Cerebellar cortex (tissue), 1 donor: ENCODE measurements around the gene GHR.
"Not testable (repeated sequence)": the region's sequence is repeated elsewhere in the genome, so short reads cannot be mapped to it uniquely, and the experiment has no call there.

Experiments
- DNase-seq: peaks from one replicate; pipeline ENCODE4 v3.0.0-alpha.2; 2015; ENCODE audit warnings: low spot score

The GHR gene

GRCh38 chr5:42645138-42645537 lies 221.9 kb downstream of the GHR start:
- no peak for DNase-seq

GRCh38 chr5:42648036-42648435 lies 224.8 kb downstream of the GHR start:
- no peak for DNase-seq

- DNase-seq, result no peak
These were observed 225.7 kb downstream of the GHR start for GRCh38 chr5:42648915-42649314.

DNA sequence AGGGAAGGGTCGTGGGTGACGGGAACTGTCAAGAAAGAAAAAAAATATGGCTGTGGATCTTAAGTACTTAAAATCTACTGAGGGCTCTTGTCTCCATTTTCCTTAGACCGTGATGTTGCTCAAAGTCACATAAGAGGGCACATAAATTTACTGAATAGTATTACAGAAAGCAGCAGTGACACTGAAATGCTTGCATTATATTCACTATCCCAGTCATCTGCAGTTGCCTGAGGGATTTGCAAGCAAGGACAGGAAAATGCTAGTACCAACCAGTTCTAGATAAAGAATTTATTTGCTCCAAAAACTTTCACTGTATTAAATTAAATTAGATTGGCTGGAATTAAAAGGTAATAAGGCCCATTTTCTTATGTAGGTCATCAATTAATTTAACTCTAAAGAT lies 226.8 kb downstream of the GHR start:
- no peak for DNase-seq

- no peak for DNase-seq
These were observed 230.5 kb downstream of the GHR start for GRCh38 chr5:42653705-42654104.

DNA sequence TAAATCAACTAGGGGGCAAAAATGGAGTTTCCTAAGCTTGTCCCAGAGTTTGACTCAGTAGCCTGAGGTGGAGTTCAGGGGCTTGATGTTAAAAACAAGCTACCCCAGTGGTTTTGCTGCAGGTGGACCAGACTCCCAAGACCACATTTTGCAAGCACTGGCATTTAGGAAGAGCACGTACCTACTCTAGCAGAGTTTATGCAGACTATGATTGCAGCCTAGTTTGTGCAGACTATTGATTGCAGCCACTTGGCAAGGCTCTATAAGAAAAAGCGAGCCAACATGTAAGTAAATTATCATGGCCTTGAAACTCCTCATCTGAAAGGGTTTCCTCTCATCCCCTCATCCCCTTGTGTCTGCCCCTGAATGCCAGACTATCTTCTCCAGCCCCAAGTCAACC lies 231.4 kb downstream of the GHR start:
- DNase-seq, result no peak

DNA sequence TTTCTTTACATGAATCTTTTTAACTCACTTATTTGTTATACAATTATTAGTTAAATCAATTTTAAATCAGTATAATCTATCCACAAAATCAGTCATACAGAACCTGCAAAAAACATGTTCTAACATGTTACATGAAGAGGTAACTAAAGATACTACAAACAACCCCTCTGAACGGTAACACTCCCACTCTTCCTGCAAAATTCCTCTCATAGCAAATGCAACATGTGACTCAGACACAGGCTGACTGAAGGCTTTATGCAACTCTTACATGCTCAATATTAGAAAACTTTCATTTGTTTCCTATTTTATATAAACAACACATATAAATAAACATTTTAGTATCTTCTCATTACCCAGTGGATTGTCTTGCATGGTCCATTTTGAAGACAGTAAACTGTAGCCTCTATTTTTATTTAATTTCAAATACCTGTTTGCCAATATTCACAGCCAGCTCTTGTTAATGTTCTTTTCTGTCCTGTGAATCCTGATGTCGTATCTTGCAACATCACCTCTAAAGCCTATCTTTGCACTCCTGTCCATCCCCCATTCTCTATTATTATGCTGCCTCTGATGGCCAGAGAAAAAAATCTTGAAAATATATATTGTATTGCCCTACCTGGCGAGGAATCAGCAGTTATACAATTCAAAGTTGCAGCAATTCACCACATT lies 232.9 kb downstream of the GHR start:
- DNase-seq, result no peak

GRCh38 chr5:42656651-42657015 lies 233.4 kb downstream of the GHR start:
- no peak for DNase-seq

DNA sequence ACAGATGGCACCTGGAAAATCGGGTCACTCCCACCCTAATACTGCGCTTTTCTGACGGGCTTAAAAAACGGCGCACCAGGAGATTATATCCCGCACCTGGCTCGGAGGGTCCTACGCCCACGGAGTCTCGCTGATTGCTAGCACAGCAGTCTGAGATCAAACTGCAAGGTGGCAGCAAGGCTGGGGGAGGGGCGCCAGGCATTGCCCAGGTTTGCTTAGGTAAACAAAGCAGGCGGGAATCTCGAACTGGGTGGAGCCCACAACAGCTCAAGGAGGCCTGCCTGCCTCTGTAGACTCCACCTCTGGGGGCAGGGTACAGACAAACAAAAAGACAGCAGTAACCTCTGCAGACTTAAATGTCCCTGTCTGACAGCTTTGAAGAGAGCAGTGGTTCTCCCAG lies 236.6 kb downstream of the GHR start:
- not testable (repeated sequence) for DNase-seq

DNA sequence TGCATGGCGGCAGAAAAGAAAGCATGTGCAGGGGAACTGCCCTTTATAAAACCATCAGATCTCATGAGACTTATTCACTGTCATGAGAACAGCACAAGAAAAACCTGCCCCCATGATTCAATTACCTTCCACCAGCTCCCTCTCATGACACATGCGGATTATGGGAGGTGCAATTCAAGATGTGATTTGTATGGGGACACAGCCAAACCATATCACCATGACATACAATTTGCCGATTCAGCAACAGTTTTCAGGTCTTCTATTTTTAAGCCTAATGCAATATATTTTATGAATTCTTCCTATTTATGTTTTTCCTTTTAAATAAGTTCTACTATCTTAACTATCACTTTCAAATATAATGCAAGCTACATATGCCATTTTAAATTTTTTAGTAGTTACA lies 242.6 kb downstream of the GHR start:
- DNase-seq, result no peak

GRCh38 chr5:42666869-42667268 lies 243.6 kb downstream of the GHR start:
- DNase-seq, result no peak

DNA sequence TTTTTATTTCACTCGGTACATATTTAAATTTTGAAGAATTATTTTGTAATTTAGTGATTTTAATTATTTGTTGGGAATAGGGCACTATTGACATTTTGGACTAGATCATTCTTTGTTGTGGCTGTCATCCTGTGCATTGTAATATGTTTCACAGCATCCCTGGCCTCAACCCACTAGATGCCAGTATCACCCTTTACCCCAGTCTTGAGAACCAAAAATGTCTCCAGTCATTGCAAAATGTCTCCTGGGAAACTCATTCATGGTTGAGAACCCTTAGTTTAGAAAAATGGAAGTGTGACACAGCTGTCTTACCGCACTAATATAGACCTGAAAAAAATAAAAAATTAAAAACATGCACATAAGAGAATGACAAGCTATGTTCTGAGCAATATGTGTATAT lies 245.0 kb downstream of the GHR start:
- no peak for DNase-seq

GRCh38 chr5:42672925-42673324 lies 249.7 kb downstream of the GHR start:
- DNase-seq, result no peak

- no peak for DNase-seq
These were observed 252.4 kb downstream of the GHR start for GRCh38 chr5:42675602-42676001.

GRCh38 chr5:42676362-42676761 lies 253.1 kb downstream of the GHR start:
- no peak for DNase-seq

DNA sequence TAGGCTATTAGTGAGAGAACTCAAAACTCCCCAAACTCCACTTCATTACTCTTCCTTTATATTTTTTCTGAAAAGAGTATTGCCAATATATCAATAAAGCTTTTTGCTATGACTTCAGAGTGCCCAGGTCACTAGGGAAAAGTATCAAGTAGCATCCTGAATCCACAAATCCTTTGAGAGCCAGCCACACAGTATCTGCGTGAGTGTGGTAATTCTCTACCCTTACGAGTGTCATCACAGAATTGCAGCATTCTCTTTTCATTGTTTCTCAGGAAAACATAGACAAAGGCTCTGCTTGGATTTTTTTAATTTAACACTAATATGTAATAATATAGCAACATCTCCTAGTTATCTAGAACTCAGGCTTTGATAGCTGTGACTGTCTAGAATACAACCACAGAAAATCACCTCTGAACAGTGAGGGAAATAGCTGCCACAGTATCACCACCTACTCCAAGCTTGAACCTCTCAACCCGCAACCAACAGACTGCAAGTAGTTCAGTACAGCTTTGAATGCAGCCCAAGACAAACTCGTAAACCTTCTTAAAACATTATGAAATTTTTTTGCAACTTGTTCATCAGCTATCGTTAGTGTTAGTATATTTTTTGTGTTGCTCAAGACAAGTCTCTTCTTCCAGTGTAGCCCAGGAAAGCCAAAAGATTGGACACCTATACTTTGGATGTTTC lies 254.1 kb downstream of the GHR start:
- DNase-seq, result no peak

DNA sequence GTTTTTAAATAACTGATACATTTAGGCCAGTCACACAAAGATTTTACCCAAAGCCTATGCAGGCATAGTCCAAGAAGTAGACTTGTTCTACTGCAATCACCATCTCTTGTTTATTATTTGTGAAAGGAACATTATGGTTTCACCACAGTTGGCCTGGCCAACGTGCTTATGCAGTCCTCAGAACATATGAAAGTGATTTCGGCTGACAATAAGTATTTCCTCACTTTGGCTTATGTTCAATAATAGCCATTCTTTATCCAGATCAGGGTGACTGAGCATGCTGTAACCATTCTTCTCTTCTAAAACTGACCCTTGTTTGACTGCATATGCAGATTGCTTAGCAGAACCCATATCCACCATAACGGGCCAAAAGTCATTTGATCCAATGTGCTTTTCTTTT lies 256.8 kb downstream of the GHR start:
- no peak for DNase-seq

GRCh38 chr5:42685078-42685477 lies 261.8 kb downstream of the GHR start:
- DNase-seq, result not testable (repeated sequence)

DNA sequence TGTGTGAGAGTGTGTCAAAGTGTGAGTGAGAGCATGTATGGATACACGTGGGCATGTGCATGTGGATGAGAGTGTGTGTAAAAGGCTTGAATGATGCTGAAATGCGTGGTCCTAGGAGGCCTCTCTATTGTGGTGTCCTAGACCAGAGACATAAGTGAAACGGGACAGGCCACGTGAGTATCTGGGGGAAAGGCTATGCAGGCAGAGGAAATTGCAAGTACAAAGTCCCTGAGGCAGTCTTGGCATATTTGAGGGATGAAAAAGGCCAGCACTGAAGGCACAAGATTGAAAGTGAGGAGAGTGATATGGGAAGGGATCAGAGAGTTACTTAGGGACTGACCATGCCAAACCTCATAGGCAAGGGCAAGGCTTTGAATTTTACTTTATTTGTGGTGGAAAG lies 266.2 kb downstream of the GHR start:
- no peak for DNase-seq

DNA sequence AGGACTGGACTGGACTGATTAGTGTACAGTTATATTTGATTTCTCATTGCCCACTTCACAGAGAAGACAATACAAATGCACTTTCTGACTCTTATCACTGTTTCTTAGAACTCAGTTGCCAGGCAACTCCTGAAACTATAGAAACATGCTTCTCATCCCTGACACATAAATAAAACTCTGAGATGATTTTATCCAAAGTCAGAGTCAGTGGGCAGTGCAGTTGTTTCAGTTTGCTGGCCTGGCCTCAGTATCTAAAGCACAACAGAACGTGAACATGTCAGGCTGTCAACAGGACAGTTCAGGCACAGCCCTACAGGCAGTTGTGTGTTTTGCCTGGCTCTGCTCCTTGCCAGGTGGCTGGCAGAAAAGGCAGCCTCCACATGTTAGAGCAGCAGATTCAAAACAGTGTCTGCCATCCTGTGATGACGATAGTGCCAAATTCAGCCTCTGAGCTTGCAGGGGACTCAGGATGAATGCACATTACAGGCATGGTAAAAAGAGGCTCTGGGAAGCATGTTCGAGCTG lies 268.2 kb downstream of the GHR start:
- no peak for DNase-seq

DNA sequence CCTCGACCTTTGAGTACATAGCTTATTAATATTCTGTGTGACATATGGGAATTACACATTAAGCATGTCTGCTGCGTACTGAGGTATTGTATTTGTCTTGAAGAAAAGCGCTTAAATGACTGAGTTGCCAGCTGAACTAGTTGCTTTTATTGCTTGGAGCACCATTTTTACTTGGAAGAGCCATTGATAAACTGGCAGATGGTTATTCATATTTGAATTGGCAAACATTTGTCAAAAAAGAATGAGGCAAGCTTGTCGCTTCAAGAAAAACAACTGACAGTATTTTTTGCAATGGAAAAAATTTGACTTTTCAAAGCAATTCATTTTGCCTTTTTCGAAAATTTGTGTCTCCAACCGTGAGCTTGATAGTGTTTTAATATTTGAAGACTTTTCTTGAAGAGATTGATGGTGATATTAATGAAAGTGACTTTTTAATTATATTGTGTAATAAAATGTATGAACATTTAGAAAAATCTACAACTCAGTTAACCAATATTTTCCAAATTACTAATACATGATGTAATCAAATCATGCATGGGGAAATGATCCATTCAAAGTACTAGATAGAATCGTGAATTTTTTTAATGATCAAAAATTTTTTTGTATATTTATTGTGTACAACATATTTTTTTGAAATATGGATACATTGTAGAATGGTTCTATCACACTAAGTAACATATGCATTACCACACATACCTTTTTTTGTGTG lies 278.3 kb downstream of the GHR start:
- no peak for DNase-seq

- no peak for DNase-seq
These were observed 280.0 kb downstream of the GHR start for GRCh38 chr5:42703238-42703637.

DNA sequence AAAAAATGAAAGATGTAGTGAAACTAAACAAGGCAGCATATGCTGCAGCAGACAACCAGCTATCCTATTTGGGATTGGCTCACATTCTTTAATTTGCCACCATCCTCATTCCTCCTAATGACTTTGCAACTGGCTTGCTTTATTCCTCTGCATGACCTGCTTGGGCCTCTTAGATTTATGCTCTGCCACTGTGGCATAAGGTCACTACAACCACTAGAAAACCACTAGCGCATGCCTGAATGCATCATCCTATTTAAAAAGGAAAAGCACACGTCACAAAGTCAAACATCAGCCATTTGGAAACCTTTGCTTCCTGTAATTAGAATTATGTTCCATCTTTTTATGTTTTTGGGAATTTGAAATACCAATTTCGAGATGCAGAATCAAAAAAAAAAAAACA lies 292.5 kb downstream of the GHR start:
- DNase-seq, result no peak
